Uterus (tissue), 2 donors: ENCODE results near the gene FER.

ENCODE experiments used
- POLR2A ChIP-seq, 2 donors: fragments of 450-650 bp; IDR thresholded peaks; one replicate each; pipeline ENCODE4 v1.6.1; 2016; ENCODE audit warnings: antibody characterized with exemption in 2 of 2, mild to moderate bottlenecking in 1 of 2, moderate library complexity in 1 of 2
- TF ChIP-seq, protein P1 (sequence below), 4 experiments: fragments of 200-600 bp in 2 of 4; fragments of 450-650 bp in 2 of 4; sonication (generic) in 2 of 4; IDR thresholded peaks; one replicate each; pipeline ENCODE4 v1.5.1; 2016 to 2019; ENCODE audit warnings: antibody characterized with exemption in 4 of 4, mild to moderate bottlenecking in 2 of 4, moderate library complexity in 1 of 4

DNA sequence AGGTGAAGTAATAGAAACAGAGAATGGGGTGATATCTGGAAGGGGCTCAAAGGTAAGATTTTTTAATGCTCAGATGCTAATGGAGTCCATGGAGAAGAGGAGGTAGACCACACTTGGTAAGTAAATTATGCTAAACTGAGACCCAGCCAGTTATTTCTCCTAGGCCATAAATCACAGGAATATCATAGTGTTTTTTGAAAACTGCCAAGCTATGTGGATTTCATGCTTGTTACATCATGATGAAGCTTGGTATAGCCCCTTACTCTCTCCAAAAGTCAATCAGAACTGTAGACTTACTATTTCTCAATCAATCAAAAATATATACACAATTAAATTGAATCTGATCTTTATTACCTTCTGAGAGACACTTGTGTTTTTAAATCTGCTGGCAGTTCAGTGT lies 409.2 kb downstream of the FER start:
- TF ChIP-seq, protein P1, sequence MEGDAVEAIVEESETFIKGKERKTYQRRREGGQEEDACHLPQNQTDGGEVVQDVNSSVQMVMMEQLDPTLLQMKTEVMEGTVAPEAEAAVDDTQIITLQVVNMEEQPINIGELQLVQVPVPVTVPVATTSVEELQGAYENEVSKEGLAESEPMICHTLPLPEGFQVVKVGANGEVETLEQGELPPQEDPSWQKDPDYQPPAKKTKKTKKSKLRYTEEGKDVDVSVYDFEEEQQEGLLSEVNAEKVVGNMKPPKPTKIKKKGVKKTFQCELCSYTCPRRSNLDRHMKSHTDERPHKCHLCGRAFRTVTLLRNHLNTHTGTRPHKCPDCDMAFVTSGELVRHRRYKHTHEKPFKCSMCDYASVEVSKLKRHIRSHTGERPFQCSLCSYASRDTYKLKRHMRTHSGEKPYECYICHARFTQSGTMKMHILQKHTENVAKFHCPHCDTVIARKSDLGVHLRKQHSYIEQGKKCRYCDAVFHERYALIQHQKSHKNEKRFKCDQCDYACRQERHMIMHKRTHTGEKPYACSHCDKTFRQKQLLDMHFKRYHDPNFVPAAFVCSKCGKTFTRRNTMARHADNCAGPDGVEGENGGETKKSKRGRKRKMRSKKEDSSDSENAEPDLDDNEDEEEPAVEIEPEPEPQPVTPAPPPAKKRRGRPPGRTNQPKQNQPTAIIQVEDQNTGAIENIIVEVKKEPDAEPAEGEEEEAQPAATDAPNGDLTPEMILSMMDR (IDR thresholded peaks at IDR 0.05) = no peak
- TF ChIP-seq POLR2A (IDR thresholded peaks at IDR 0.05) = no peak
